WTC11 (cell line): ENCODE results near the gene PPM1N. TPM values are rescaled to one million over a fixed set of nuclear protein-coding genes. Genes with fewer than 3 reads are reported as not detected.

Experiments used
- ATAC-seq: fragments of 200-7000 bp; cut with Tn5 transposase; 2 replicates; pipeline ENCODE4 v1.10.0; 2021; ENCODE audit warnings: mild to moderate bottlenecking, moderate library complexity
- CTCF ChIA-PET: fragments of 300-600 bp; sonication (Branson Sonifier 250); formaldehyde crosslinking; loops from one replicate; lab custom pipeline; 2021; ENCODE audit warnings: antibody characterized with exemption; lab: Charles Lee
- POLR2A ChIA-PET: fragments of 350-600 bp; sonication (Branson Sonifier 250); formaldehyde crosslinking; loops from one replicate; lab custom pipeline; 2021; ENCODE audit warnings: antibody characterized with exemption; lab: Charles Lee
- DNase-seq: peaks from one replicate; pipeline ENCODE4 v3.0.0; 2021; ENCODE audit warnings: low spot score
- H3K27ac Mint-ChIP-seq: 2 replicates; pipeline ENCODE4 v1.8.0; 2021; ENCODE audit warnings: mixed read lengths
- H3K27me3 Mint-ChIP-seq: 2 replicates; pipeline ENCODE4 v1.8.0; 2021; ENCODE audit warnings: low read depth, mild to moderate bottlenecking, moderate library complexity, mixed read lengths
- H3K36me3 Mint-ChIP-seq: 2 replicates; pipeline ENCODE4 v1.8.0; 2021; ENCODE audit warnings: mixed read lengths
- H3K4me1 Mint-ChIP-seq: 2 replicates; pipeline ENCODE4 v1.8.0; 2022; ENCODE audit warnings: mixed read lengths
- H3K4me3 Mint-ChIP-seq: 2 replicates; pipeline ENCODE4 v1.8.0; 2021; ENCODE audit warnings: mild to moderate bottlenecking, moderate library complexity, mixed read lengths
- H3K9me3 Mint-ChIP-seq: 2 replicates; pipeline ENCODE4 v1.8.0; 2021; ENCODE audit warnings: mixed read lengths
- AFF4 ChIP-seq: sonication (generic); formaldehyde crosslinking; IDR thresholded peaks from 2 replicates; pipeline ENCODE4 v1.8.1; 2023; ENCODE audit warnings: mild to moderate bottlenecking, missing genetic modification reagents, borderline replicate concordance
- EMX1 ChIP-seq: fragments of 250-450 bp; sonication (Bioruptor Pico); IDR thresholded peaks from 2 replicates; pipeline ENCODE4 v1.8.0; 2021; ENCODE audit warnings: mild to moderate bottlenecking
- GRHL2 ChIP-seq: fragments of 250-450 bp; sonication (Bioruptor Pico); IDR thresholded peaks from 2 replicates; pipeline ENCODE4 v1.8.0; 2022; ENCODE audit warnings: mild to moderate bottlenecking, moderate library complexity; ENCODE audit not compliant: insufficient replicate concordance, severe bottlenecking
- GTF2I ChIP-seq: fragments of 250-450 bp; sonication (Bioruptor Pico); conservative IDR thresholded peaks from 2 replicates; pipeline ENCODE4 v1.4.0; 2021; ENCODE audit warnings: mild to moderate bottlenecking
- MLX ChIP-seq: sonication (generic); formaldehyde crosslinking; IDR thresholded peaks from 2 replicates; pipeline ENCODE4 v1.8.1; 2023; ENCODE audit warnings: mild to moderate bottlenecking, missing genetic modification reagents, moderate library complexity
- MYBL2 ChIP-seq: sonication (generic); formaldehyde crosslinking; IDR thresholded peaks from 2 replicates; pipeline ENCODE4 v1.8.1; 2023; ENCODE audit warnings: mild to moderate bottlenecking, moderate library complexity, missing genetic modification reagents
- RORB ChIP-seq: fragments of 250-450 bp; sonication (Bioruptor Pico); IDR thresholded peaks from 2 replicates; pipeline ENCODE4 v1.9.0; 2021; ENCODE audit warnings: mild to moderate bottlenecking
- SMAD3 ChIP-seq: sonication (generic); formaldehyde crosslinking; IDR thresholded peaks from 2 replicates; pipeline ENCODE4 v1.8.0; 2022; ENCODE audit warnings: missing genetic modification reagents, mild to moderate bottlenecking, borderline replicate concordance
- ZNF219 ChIP-seq: sonication (generic); formaldehyde crosslinking; IDR thresholded peaks from 2 replicates; pipeline ENCODE4 v1.8.0; 2023; ENCODE audit warnings: missing genetic modification reagents, mild to moderate bottlenecking, borderline replicate concordance
- ZNF232 ChIP-seq: sonication (generic); formaldehyde crosslinking; IDR thresholded peaks from 2 replicates; pipeline ENCODE4 v1.8.0; 2022; ENCODE audit warnings: mild to moderate bottlenecking, missing genetic modification reagents
- ZNF396 ChIP-seq: fragments of 250-450 bp; sonication (Bioruptor Pico); IDR thresholded peaks from 2 replicates; pipeline ENCODE4 v1.8.0; 2021; ENCODE audit warnings: mild to moderate bottlenecking, moderate library complexity, borderline replicate concordance
- ZNF532 ChIP-seq: fragments of 250-450 bp; sonication (Bioruptor Pico); IDR thresholded peaks from 2 replicates; pipeline ENCODE4 v1.9.0; 2021; ENCODE audit warnings: mild to moderate bottlenecking, borderline replicate concordance
- ZSCAN18 ChIP-seq: fragments of 250-450 bp; sonication (Bioruptor Pico); IDR thresholded peaks from 2 replicates; pipeline ENCODE4 v2.1.2; 2022; ENCODE audit warnings: mild to moderate bottlenecking, moderate library complexity
- total RNA-seq: library from RNA; stranded (reverse); gene quantifications from 3 replicates; pipeline ENCODE4 v1.2.3, GENCODE V29; 2021
- TF ChIP-seq, protein P1 (sequence below): sonication (generic); formaldehyde crosslinking; IDR thresholded peaks from 2 replicates; pipeline ENCODE4 v1.8.1; 2023; ENCODE audit warnings: mild to moderate bottlenecking, missing genetic modification reagents
- TF ChIP-seq, protein P2 (sequence below): fragments of 200-600 bp; IDR thresholded peaks from 2 replicates; pipeline ENCODE4 v1.8.0; 2022; ENCODE audit warnings: antibody characterized with exemption
- TF ChIP-seq, protein P3 (sequence below): fragments of 250-450 bp; sonication (Bioruptor Pico); IDR thresholded peaks from 2 replicates; pipeline ENCODE4 v1.8.0; 2021; ENCODE audit warnings: mild to moderate bottlenecking
- TF ChIP-seq, protein P4 (sequence below): fragments of 250-450 bp; sonication (Bioruptor Pico); IDR thresholded peaks from 2 replicates; pipeline ENCODE4 v1.9.0; 2021; ENCODE audit warnings: moderate library complexity, mild to moderate bottlenecking, inconsistent platforms, borderline replicate concordance
- TF ChIP-seq, protein P5 (sequence below): sonication (generic); formaldehyde crosslinking; IDR thresholded peaks from 2 replicates; pipeline ENCODE4 v1.8.1; 2023; ENCODE audit warnings: mild to moderate bottlenecking, moderate library complexity, missing genetic modification reagents

The PPM1N gene
- total RNA-seq, 1 experiment from 2014 or later, result 10.3 TPM

- Mint-ChIP-seq H3K4me1 (peaks cover 9% of the 10 kb centered on the region), H3K27me3 (no peaks in the 10 kb centered on the region), H3K36me3 (peaks cover 24% of the 10 kb centered on the region), H3K27ac (no peak overlapping the region; the same call in 1 of the 2 replicates), H3K4me3 (no peak overlapping the region), H3K9me3 (no peaks in the 10 kb centered on the region)
- ATAC-seq, result no peak
- CTCF ChIA-PET, result interaction anchor here (1.2 kb wide), 1 partner anchor 41 kb away, joined by 3 read pairs; no protein-coding TSS in a partner anchor
- POLR2A ChIA-PET, result no interaction called here
- DNase-seq, result no peak
- TF ChIP-seq, protein P1, sequence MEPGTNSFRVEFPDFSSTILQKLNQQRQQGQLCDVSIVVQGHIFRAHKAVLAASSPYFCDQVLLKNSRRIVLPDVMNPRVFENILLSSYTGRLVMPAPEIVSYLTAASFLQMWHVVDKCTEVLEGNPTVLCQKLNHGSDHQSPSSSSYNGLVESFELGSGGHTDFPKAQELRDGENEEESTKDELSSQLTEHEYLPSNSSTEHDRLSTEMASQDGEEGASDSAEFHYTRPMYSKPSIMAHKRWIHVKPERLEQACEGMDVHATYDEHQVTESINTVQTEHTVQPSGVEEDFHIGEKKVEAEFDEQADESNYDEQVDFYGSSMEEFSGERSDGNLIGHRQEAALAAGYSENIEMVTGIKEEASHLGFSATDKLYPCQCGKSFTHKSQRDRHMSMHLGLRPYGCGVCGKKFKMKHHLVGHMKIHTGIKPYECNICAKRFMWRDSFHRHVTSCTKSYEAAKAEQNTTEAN (CRISPR knock-in tag), result no peak
- TF ChIP-seq ZNF532 (CRISPR knock-in tag), result no peak
- no peak for TF ChIP-seq ZNF396 (CRISPR knock-in tag)
- TF ChIP-seq GRHL2, result no peak
- no peak for TF ChIP-seq MYBL2 (CRISPR knock-in tag)
- TF ChIP-seq, protein P2, sequence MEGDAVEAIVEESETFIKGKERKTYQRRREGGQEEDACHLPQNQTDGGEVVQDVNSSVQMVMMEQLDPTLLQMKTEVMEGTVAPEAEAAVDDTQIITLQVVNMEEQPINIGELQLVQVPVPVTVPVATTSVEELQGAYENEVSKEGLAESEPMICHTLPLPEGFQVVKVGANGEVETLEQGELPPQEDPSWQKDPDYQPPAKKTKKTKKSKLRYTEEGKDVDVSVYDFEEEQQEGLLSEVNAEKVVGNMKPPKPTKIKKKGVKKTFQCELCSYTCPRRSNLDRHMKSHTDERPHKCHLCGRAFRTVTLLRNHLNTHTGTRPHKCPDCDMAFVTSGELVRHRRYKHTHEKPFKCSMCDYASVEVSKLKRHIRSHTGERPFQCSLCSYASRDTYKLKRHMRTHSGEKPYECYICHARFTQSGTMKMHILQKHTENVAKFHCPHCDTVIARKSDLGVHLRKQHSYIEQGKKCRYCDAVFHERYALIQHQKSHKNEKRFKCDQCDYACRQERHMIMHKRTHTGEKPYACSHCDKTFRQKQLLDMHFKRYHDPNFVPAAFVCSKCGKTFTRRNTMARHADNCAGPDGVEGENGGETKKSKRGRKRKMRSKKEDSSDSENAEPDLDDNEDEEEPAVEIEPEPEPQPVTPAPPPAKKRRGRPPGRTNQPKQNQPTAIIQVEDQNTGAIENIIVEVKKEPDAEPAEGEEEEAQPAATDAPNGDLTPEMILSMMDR, result no peak
- TF ChIP-seq EMX1 (CRISPR knock-in tag), result no peak
- TF ChIP-seq, protein P3, sequence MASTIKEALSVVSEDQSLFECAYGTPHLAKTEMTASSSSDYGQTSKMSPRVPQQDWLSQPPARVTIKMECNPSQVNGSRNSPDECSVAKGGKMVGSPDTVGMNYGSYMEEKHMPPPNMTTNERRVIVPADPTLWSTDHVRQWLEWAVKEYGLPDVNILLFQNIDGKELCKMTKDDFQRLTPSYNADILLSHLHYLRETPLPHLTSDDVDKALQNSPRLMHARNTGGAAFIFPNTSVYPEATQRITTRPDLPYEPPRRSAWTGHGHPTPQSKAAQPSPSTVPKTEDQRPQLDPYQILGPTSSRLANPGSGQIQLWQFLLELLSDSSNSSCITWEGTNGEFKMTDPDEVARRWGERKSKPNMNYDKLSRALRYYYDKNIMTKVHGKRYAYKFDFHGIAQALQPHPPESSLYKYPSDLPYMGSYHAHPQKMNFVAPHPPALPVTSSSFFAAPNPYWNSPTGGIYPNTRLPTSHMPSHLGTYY, result no peak
- TF ChIP-seq RORB (CRISPR knock-in tag), result no peak
- TF ChIP-seq MLX (CRISPR knock-in tag), result no peak
- no peak for TF ChIP-seq ZSCAN18 (CRISPR knock-in tag)
- no peak for TF ChIP-seq ZNF219
- TF ChIP-seq, protein P4, sequence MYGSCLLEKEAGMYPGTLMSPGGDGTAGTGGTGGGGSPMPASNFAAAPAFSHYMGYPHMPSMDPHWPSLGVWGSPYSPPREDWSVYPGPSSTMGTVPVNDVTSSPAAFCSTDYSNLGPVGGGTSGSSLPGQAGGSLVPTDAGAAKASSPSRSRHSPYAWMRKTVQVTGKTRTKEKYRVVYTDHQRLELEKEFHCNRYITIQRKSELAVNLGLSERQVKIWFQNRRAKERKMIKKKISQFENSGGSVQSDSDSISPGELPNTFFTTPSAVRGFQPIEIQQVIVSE (CRISPR knock-in tag), result no peak
- no peak for TF ChIP-seq AFF4 (CRISPR knock-in tag)
- no peak for TF ChIP-seq SMAD3 (CRISPR knock-in tag)
- no peak for TF ChIP-seq ZNF232 (CRISPR knock-in tag)
- TF ChIP-seq, protein P5, sequence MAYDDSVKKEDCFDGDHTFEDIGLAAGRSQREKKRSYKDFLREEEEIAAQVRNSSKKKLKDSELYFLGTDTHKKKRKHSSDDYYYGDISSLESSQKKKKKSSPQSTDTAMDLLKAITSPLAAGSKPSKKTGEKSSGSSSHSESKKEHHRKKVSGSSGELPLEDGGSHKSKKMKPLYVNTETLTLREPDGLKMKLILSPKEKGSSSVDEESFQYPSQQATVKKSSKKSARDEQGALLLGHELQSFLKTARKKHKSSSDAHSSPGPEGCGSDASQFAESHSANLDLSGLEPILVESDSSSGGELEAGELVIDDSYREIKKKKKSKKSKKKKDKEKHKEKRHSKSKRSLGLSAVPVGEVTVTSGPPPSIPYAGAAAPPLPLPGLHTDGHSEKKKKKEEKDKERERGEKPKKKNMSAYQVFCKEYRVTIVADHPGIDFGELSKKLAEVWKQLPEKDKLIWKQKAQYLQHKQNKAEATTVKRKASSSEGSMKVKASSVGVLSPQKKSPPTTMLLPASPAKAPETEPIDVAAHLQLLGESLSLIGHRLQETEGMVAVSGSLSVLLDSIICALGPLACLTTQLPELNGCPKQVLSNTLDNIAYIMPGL (CRISPR knock-in tag), result no peak
- TF ChIP-seq GTF2I (CRISPR knock-in tag), result no peak
These were observed 19.6 kb downstream of the PPM1N start for GRCh38 chr19:45517641-45518468.
